Endodermal cell (in vitro differentiated cells): ENCODE results near the gene ZNF512. TPM values are rescaled to one million over a fixed set of nuclear protein-coding genes. Genes with fewer than 3 reads are reported as not detected.

Experiments
- DNase-seq: peaks from one replicate; pipeline ENCODE4 v3.0.0-alpha.2; 2017
- H3K27ac ChIP-seq: 2 replicates; pipeline ENCODE4 v1.5.1; 2013; ENCODE audit warnings: mild to moderate bottlenecking, low read depth, low read length, moderate library complexity
- H3K27me3 ChIP-seq: 2 replicates; pipeline ENCODE4 v1.6.1; 2013; ENCODE audit warnings: mild to moderate bottlenecking, low read length, moderate library complexity; ENCODE audit not compliant: insufficient read depth, control insufficient read depth, poor library complexity, severe bottlenecking
- H3K36me3 ChIP-seq: 2 replicates; pipeline ENCODE4 v1.7.0; 2013; ENCODE audit warnings: mild to moderate bottlenecking, low read length, moderate library complexity; ENCODE audit not compliant: control insufficient read depth, insufficient read depth
- H3K4me1 ChIP-seq: one replicate; pipeline ENCODE4 v1.7.0; 2013; ENCODE audit warnings: low read length; ENCODE audit not compliant: control insufficient read depth, insufficient read depth
- H3K4me3 ChIP-seq: 2 replicates; pipeline ENCODE4 v1.5.1; 2013; ENCODE audit warnings: mild to moderate bottlenecking, low read length, moderate library complexity
- H3K9ac ChIP-seq: 2 replicates; pipeline ENCODE4 v1.6.1; 2013; ENCODE audit warnings: mild to moderate bottlenecking, low read length, moderate library complexity; ENCODE audit not compliant: poor library complexity, severe bottlenecking; ENCODE audit errors: extremely low read depth
- H3K9me3 ChIP-seq: 2 replicates; pipeline ENCODE4 v1.6.1; 2013; ENCODE audit warnings: mild to moderate bottlenecking, low read length, moderate library complexity; ENCODE audit not compliant: control insufficient read depth
- H3K27ac Mint-ChIP-seq: 2 replicates; pipeline ENCODE4 v1.8.0; 2020; ENCODE audit warnings: mixed read lengths
- H3K27me3 Mint-ChIP-seq: 2 replicates; pipeline ENCODE4 v1.8.0; 2021; ENCODE audit warnings: mild to moderate bottlenecking, mixed read lengths; ENCODE audit not compliant: insufficient read depth
- H3K36me3 Mint-ChIP-seq: 2 replicates; pipeline ENCODE4 v1.8.0; 2020; ENCODE audit warnings: low read depth, mixed read lengths
- H3K4me1 Mint-ChIP-seq: 2 replicates; pipeline ENCODE4 v1.8.0; 2020; ENCODE audit warnings: mixed read lengths
- H3K4me3 Mint-ChIP-seq: 2 replicates; pipeline ENCODE4 v1.8.0; 2020; ENCODE audit warnings: mild to moderate bottlenecking, moderate library complexity, mixed read lengths
- H3K9me3 Mint-ChIP-seq: 2 replicates; pipeline ENCODE4 v1.8.0; 2020; ENCODE audit warnings: mild to moderate bottlenecking, mixed read lengths
- WGBS, 2 experiments: methylation state at CpG; one replicate each; pipeline versions ENCODE4 v1.1.5 to v1.1.7; 2013; ENCODE audit warnings: missing lambda C conversion rate in 2 of 2, mixed read lengths in 1 of 2; ENCODE audit not compliant: insufficient coverage in 1 of 2, insufficient read length in 1 of 2; 5-methylcytosine and 5-hydroxymethylcytosine counted together
- total RNA-seq, 2 donors: library from RNA; stranded (reverse); fragmentation: NEBNext Ultra II Directional in 1 of 2; extraction: Animal tissue kit (Norgen Biotek cat#: 25700) in 1 of 2; gene quantifications; 2 replicates in 1 of 2; 3 replicates in 1 of 2; pipeline ENCODE4 v1.2.1, GENCODE V29; 2021
- TF ChIP-seq, protein P1 (sequence below): fragments of 200-600 bp; sonication (generic); conservative IDR thresholded peaks from 2 replicates; pipeline ENCODE4 v1.5.0; 2021; ENCODE audit warnings: antibody characterized with exemption, mild to moderate bottlenecking

Gene ZNF512
- total RNA-seq, 2 donors from 2014 or later, result 29.3 to 36.7 TPM

DNA sequence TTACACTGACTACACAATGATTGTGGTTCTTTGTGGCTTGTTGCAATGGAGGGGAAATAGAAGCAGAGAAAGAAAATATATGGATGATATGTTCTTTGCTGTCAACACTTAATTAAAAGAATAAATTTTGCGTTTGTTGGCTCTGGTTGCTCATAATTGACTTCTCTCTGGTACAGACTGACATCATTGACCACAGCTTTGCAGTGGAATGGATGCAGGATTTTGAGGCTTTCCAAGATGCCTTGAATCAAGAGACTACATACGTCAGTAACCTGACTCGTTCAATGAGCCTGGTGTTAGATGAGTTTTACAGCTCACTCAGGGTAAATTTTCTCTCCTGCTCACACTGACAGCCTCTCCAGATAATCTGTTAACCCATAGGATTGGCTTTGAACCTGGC is 55.9 kb downstream of the ZNF512 start:
- Histone ChIP-seq H3K27me3 (no peaks in the 10 kb centered on the region), H3K36me3 (peaks cover 87% of the 10 kb centered on the region), H3K4me1 (no peaks in the 10 kb centered on the region), H3K9ac (no peak overlapping the region), H3K27ac (no peak overlapping the region), H3K4me3 (no peak overlapping the region), H3K9me3 (no peaks in the 10 kb centered on the region)
- no peak overlapping the region for H3K4me3 Mint-ChIP-seq
- H3K27ac Mint-ChIP-seq, result no peak overlapping the region
- peaks cover 60% of the 10 kb centered on the region for H3K36me3 Mint-ChIP-seq
- whole genome bisulfite sequencing, 2 experiments, result 54 to 78% methylated on average over 3 of the region's 3 CpGs
- TF ChIP-seq, protein P1, sequence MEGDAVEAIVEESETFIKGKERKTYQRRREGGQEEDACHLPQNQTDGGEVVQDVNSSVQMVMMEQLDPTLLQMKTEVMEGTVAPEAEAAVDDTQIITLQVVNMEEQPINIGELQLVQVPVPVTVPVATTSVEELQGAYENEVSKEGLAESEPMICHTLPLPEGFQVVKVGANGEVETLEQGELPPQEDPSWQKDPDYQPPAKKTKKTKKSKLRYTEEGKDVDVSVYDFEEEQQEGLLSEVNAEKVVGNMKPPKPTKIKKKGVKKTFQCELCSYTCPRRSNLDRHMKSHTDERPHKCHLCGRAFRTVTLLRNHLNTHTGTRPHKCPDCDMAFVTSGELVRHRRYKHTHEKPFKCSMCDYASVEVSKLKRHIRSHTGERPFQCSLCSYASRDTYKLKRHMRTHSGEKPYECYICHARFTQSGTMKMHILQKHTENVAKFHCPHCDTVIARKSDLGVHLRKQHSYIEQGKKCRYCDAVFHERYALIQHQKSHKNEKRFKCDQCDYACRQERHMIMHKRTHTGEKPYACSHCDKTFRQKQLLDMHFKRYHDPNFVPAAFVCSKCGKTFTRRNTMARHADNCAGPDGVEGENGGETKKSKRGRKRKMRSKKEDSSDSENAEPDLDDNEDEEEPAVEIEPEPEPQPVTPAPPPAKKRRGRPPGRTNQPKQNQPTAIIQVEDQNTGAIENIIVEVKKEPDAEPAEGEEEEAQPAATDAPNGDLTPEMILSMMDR, result no peak
- DNase-seq, result no peak
- H3K4me1 Mint-ChIP-seq, result peaks cover 5% of the 10 kb centered on the region
- H3K9me3 Mint-ChIP-seq, result no peaks in the 10 kb centered on the region
- no peaks in the 10 kb centered on the region for H3K27me3 Mint-ChIP-seq

DNA sequence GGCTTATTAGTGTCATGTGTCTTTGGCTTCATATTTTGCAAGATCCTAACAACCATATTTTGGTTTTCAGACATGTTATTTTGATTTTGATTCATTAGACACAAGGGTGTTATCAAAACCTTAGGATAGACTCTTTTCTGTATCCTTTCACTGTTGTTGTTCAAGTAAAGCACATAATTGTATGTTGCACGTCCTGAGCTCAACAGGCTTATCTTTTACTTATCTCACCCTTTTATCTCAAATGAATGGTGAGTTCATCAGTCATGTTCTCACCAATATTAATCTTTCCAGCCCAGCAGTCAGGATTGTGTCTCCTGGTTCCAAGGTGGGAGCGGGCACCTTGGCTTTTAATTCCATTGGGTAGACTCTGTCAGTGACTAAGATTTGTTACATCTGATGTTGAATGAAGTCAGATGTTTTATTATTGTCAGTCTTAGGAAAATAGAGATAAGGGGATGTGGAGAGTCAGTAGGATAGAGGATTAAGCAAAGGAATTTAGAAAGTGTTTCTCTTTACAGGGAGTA is 57.9 kb downstream of the ZNF512 start:
- H3K9me3 Mint-ChIP-seq, result no peaks in the 10 kb centered on the region
- Histone ChIP-seq H3K27ac (no peak overlapping the region), H3K9me3 (no peaks in the 10 kb centered on the region), H3K9ac (no peak overlapping the region), H3K4me3 (peak overlapping the region; percentile 20), H3K36me3 (peaks cover 77% of the 10 kb centered on the region), H3K27me3 (no peaks in the 10 kb centered on the region), H3K4me1 (no peaks in the 10 kb centered on the region)
- H3K36me3 Mint-ChIP-seq, result peaks cover 54% of the 10 kb centered on the region
- no peak overlapping the region for H3K4me3 Mint-ChIP-seq
- H3K27me3 Mint-ChIP-seq, result no peaks in the 10 kb centered on the region
- TF ChIP-seq, protein P1, result no peak
- H3K27ac Mint-ChIP-seq, result no peak overlapping the region
- WGBS, 2 experiments, result 71 to 77% methylated on average over 1 to 2 of the region's 2 CpGs
- H3K4me1 Mint-ChIP-seq, result peaks cover 5% of the 10 kb centered on the region
- DNase-seq, result no peak

DNA sequence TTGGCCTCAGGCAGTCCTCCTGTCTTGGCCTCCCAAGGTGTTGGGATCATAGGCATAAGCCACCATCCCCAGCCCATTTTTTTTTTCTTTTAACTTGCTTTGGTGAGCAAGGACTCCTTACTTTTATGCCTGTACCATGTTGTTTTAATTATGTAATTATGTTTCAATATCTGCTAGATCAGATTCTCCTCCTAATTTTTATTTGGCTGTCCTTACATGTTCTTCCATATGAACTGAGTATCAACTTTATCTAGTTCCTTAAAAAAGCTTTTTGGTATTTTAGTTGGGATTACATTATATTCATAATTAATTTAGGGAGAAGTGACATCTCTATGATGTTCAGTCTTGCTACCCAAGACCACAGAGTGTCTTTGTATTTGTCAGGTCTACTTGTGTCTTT is 62.4 kb downstream of the ZNF512 start:
- Histone ChIP-seq H3K36me3 (peaks cover 76% of the 10 kb centered on the region), H3K27ac (no peak overlapping the region), H3K4me1 (no peaks in the 10 kb centered on the region), H3K9ac (no peak overlapping the region), H3K4me3 (no peak overlapping the region), H3K27me3 (no peaks in the 10 kb centered on the region), H3K9me3 (no peaks in the 10 kb centered on the region)
- peaks cover 60% of the 10 kb centered on the region for H3K36me3 Mint-ChIP-seq
- H3K9me3 Mint-ChIP-seq, result no peaks in the 10 kb centered on the region
- H3K27me3 Mint-ChIP-seq, result no peaks in the 10 kb centered on the region
- no peak for DNase-seq
- TF ChIP-seq, protein P1, result no peak
- H3K4me1 Mint-ChIP-seq, result peaks cover 5% of the 10 kb centered on the region
- H3K27ac Mint-ChIP-seq, result no peak overlapping the region
- no peak overlapping the region for H3K4me3 Mint-ChIP-seq
